ENCODE results near the gene MGAT4C.

DNA sequence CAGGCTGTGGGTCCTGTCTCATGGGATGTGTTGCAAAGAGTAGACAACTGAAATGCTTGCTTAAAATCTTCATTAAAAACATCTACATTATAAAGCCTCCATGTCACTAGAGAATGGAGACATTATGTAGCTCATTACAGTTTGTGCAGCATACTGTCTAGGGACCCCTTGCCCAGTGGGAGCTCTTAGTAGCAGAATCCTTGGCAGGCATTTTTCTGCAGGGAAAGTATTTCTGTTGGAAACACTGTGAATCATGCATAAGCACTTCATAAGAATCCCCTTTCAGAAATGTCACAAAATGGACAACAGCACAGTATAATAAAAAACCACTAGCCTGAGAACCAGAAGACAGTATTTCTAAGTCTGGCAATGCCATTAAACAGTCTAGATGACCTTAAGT lies 174.3 kb downstream of the MGAT4C start:
- TF ChIP-seq CTCF (IDR thresholded peaks at IDR 0.05), result no peak
- TF ChIP-seq EZH2phosphoT487 (IDR thresholded peaks at IDR 0.05), result no peak
- no peak for TF ChIP-seq EZH2 (IDR thresholded peaks at IDR 0.05)
